Amniotic epithelial cell (primary cell): ENCODE results near the gene ATP11B.

Experiments
- DNase-seq: peaks from one replicate; pipeline ENCODE4 v3.0.0-alpha.2; 2010; ENCODE audit warnings: low read depth

The ATP11B gene

DNA sequence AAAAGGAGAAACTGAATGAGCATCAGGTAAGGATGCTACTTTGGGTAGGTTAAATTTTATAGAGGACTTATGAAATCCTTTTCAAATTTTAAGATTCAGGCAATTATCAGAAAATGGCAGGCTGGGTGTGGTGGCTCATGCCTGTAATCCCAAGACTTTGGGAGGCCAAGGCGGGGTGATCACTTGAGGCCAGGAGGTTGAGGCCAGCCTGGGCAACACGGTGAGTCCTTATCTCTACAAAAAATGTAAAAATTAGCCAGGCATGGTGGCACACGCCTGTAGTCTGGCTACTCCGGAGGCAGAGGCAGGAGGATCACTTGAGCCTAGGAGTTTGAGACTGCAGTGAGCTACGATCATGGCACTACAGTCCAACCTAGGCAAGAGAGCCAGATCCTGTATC, 163.9 kb downstream of the ATP11B start:
- DNase-seq, result no peak

GRCh38 chr3:182957676-182958266, 164.5 kb downstream of the ATP11B start:
- no peak for DNase-seq

DNA sequence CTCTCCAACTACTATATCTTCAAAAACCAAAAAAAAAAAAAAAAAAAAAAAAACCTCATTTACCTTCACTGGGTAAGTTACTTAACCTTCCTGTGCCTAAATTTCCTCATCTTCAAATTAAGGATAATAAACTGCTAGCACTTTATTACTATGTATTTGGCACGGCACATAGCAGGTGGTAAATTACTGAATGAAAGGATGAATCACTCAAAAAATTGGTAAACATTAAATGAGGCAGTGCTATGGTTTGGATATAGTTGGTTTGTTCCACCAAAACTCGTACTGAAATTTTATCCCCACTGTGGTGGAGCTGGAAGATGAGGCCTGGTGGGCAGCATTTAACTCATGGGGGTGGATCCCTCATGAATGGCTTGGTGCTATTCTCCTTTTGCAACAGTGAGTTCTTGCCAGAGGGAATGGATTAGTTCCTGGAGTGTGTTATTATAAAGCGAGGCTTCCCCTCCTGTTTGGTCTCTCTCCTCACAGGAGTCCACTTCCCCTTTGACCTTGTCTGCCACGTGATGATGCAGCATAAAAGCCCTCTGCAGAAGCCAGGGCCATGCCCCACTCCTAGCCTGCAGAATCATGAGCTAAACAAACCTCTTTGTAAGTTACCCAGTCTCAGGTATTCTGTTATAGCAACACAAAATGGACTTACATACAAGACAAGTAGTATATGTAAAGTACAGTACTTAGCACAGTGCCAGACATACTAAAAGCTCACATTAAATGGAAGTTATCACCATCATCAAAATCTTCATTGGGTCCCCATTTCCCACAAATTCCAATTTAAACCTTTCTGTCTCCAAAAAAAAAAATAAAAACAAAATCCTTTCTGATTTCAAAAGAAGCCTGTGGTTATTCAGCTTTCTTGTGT, 166.4 kb downstream of the ATP11B start:
- DNase-seq, result no peak

- peak; percentile 35 for DNase-seq
These were observed 168.9 kb downstream of the ATP11B start for GRCh38 chr3:182962166-182962565.

GRCh38 chr3:182964179-182964578, 170.9 kb downstream of the ATP11B start:
- no peak for DNase-seq

- DNase-seq, result no peak
These were observed 172.6 kb downstream of the ATP11B start for GRCh38 chr3:182965861-182966366.

- no peak for DNase-seq
These were observed 174.2 kb downstream of the ATP11B start for GRCh38 chr3:182967218-182968204.

DNA sequence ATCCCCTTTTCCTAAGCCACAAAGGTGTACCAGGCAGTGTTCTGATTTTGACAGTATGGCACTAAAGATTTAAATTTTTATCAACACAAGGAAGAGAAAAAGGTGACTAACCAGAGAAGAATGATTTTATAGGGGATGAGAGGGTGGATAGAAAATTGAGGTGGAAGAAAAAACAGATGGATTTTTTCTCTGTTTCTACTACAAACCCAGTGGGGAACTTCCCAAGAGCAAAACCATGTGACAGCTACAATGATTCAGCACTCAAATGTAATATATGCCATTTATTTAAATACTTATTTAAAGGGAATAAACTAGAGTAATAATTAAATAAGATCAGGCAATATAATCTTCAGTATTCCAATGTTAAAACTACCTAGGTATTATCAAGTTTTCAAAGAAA, 176.0 kb downstream of the ATP11B start:
- DNase-seq, result peak; percentile 40

GRCh38 chr3:182969853-182970252, 176.5 kb downstream of the ATP11B start:
- no peak for DNase-seq

- no peak for DNase-seq
These were observed 177.6 kb downstream of the ATP11B start for GRCh38 chr3:182970811-182971418.
